Endothelial cell of hepatic sinusoid (primary cell): Measurements from ENCODE around the gene CIT.

ENCODE experiments used
- in situ Hi-C: cut with HindIII; loops from 2 replicates; pipeline ENCODE4 v1.10.0; 2017; ENCODE audit warnings: low sequenced_read_pairs

The CIT gene

GRCh38 chr12:119857041-119857591 lies 20.0 kb downstream of the CIT start:
- in situ Hi-C loops = no loop called here

GRCh38 chr12:119850330-119850729 lies 26.8 kb downstream of the CIT start:
- in situ Hi-C loops = no loop called here

- in situ Hi-C loops = no loop called here
These were observed 34.0 kb downstream of the CIT start for GRCh38 chr12:119843100-119843499.

GRCh38 chr12:119842380-119842779 lies 34.7 kb downstream of the CIT start:
- in situ Hi-C loops = no loop called here

GRCh38 chr12:119841433-119842210 lies 35.5 kb downstream of the CIT start:
- in situ Hi-C loops = no loop called here

GRCh38 chr12:119840582-119840981 lies 36.5 kb downstream of the CIT start:
- in situ Hi-C loops = no loop called here

GRCh38 chr12:119840168-119840567 lies 37.0 kb downstream of the CIT start:
- in situ Hi-C loops = no loop called here

GRCh38 chr12:119838826-119839600 lies 38.1 kb downstream of the CIT start:
- in situ Hi-C loops = no loop called here

- in situ Hi-C loops = no loop called here
These were observed 40.3 kb downstream of the CIT start for GRCh38 chr12:119836781-119837180.

- in situ Hi-C loops = no loop called here
These were observed 42.1 kb downstream of the CIT start for GRCh38 chr12:119835068-119835467.

- in situ Hi-C loops = no loop called here
These were observed 47.7 kb downstream of the CIT start for GRCh38 chr12:119829439-119829838.

- in situ Hi-C loops = no loop called here
These were observed 48.8 kb downstream of the CIT start for GRCh38 chr12:119828300-119828699.

- in situ Hi-C loops = no loop called here
These were observed 49.4 kb downstream of the CIT start for GRCh38 chr12:119827760-119828159.

GRCh38 chr12:119826661-119827445 lies 50.3 kb downstream of the CIT start:
- in situ Hi-C loops = no loop called here

- in situ Hi-C loops = no loop called here
These were observed 51.9 kb downstream of the CIT start for GRCh38 chr12:119825262-119825661.

GRCh38 chr12:119822046-119822445 lies 55.1 kb downstream of the CIT start:
- in situ Hi-C loops = no loop called here

- in situ Hi-C loops = no loop called here
These were observed 57.8 kb downstream of the CIT start for GRCh38 chr12:119819322-119819721.

GRCh38 chr12:119817546-119818343 lies 59.4 kb downstream of the CIT start:
- in situ Hi-C loops = no loop called here

- in situ Hi-C loops = no loop called here
These were observed 68.1 kb downstream of the CIT start for GRCh38 chr12:119809023-119809422.

GRCh38 chr12:119808441-119808840 lies 68.7 kb downstream of the CIT start:
- in situ Hi-C loops = no loop called here
